PC-9 (cell line): ENCODE data around the gene CNN3.

ENCODE experiments used
- CTCF ChIP-seq: fragments of 200-600 bp; sonication (generic); conservative IDR thresholded peaks from 2 replicates; pipeline ENCODE4 v1.6.1; 2017; ENCODE audit warnings: mixed run types, antibody characterized with exemption, mild to moderate bottlenecking, moderate library complexity
- EZH2 ChIP-seq: fragments of 200-600 bp; sonication (generic); IDR thresholded peaks from 2 replicates; pipeline ENCODE4 v1.8.0; 2017; ENCODE audit warnings: antibody characterized with exemption, low read depth

- no peak for TF ChIP-seq CTCF
- no peak for TF ChIP-seq EZH2
Measured at GRCh38 chr1:94862718-94863117, 64.2 kb downstream of the CNN3 start.
